ENCODE results near the gene ADGRL3. TPM values are rescaled to one million over a fixed set of nuclear protein-coding genes. Genes with fewer than 3 reads are reported as not detected.

The ADGRL3 gene
- total RNA-seq, 4 donors from 2014 or later = 6.1 to 26.0 (median 7.3) TPM

DNA sequence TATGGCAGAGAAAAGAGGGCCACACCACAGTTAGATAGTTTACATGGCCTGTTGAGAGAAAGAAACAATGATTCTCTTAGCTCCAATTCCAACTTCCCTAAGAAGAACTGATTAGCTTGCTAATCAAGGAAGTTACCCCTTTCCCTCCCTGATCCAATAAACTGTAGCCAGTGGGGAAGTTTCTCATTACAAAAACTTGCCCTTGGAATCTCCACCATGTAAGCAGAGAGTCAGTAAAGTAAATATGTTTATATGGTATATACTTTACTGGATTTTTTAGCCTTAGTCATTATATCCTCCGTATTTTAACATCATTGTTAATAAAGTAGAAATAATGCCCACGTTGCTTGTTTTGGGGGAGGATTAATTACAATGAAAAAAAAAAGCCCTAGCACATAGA, 7.7 kb upstream of the ADGRL3 start:
- Histone ChIP-seq H3K27me3 (no peaks in the 10 kb centered on the region), H3K4me1 (no peaks in the 10 kb centered on the region), H3K27ac (no peak overlapping the region), H3K9me3 (no peaks in the 10 kb centered on the region), H3K4me3 (no peak overlapping the region), H3K36me3 (no peaks in the 10 kb centered on the region)
- no peak for ATAC-seq
- 60 to 81% methylated on average over 1 to 2 of the region's 2 CpGs for WGBS, 2 donors (ENCODE audit: low coverage in 1 of 2)
- no peak for TF ChIP-seq POLR2A (IDR thresholded peaks at IDR 0.05)
- TF ChIP-seq, protein P1, sequence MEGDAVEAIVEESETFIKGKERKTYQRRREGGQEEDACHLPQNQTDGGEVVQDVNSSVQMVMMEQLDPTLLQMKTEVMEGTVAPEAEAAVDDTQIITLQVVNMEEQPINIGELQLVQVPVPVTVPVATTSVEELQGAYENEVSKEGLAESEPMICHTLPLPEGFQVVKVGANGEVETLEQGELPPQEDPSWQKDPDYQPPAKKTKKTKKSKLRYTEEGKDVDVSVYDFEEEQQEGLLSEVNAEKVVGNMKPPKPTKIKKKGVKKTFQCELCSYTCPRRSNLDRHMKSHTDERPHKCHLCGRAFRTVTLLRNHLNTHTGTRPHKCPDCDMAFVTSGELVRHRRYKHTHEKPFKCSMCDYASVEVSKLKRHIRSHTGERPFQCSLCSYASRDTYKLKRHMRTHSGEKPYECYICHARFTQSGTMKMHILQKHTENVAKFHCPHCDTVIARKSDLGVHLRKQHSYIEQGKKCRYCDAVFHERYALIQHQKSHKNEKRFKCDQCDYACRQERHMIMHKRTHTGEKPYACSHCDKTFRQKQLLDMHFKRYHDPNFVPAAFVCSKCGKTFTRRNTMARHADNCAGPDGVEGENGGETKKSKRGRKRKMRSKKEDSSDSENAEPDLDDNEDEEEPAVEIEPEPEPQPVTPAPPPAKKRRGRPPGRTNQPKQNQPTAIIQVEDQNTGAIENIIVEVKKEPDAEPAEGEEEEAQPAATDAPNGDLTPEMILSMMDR (IDR thresholded peaks at IDR 0.05) = no peak
- no peak for TF ChIP-seq EP300 (IDR thresholded peaks at IDR 0.05)
- no peak for TF ChIP-seq POLR2AphosphoS5 (IDR thresholded peaks at IDR 0.05)

DNA sequence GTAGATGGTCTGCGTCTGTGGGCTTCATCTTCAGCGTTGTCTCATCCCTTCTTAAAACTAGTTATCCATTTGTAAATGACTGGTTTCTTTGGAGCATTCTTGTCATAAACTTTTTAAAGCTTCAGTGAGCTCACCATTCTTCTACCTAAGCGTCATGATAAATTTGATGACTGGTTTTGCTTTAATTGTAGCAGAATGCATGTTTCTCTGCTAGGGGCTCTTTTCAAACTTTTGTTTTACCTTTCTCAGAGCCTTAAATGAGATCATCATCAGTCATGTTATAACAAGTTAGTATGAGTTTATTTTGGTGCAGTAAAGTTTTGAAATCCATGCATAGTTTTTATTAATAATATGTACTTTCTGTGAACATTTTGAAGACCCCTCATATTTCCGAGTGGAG, 6.3 kb upstream of the ADGRL3 start:
- Histone ChIP-seq H3K9me3 (no peaks in the 10 kb centered on the region), H3K27ac (no peak overlapping the region), H3K4me1 (no peaks in the 10 kb centered on the region), H3K36me3 (no peaks in the 10 kb centered on the region), H3K4me3 (no peak overlapping the region), H3K27me3 (no peaks in the 10 kb centered on the region)
- TF ChIP-seq POLR2AphosphoS5 (IDR thresholded peaks at IDR 0.05) (no peak), EP300 (IDR thresholded peaks at IDR 0.05) (no peak), POLR2A (IDR thresholded peaks at IDR 0.05) (no peak)
- TF ChIP-seq, protein P1 (IDR thresholded peaks at IDR 0.05) = no peak
- ATAC-seq = no peak
- WGBS, 2 donors (ENCODE audit: low coverage in 1 of 2) = 90 to 94% methylated on average over 4 of the region's 4 CpGs

DNA sequence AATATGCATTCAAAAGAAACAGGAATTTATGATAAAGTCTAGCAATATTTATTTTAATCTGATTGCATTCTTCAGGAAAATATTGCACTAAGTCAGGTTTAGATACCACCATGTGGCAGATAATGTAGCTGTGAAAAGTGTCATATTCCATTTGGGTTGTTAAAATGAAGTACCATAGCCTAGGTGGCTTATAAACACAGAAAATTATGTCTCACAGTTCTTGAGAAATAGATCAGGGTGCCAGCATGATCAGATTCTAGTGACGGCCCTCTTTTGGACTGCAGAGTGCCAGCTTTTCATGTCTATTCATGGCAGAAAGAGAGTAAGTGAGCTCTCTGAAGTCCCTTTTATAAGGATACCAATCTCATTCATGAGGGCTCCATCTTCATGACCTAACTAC, 5.6 kb upstream of the ADGRL3 start:
- no peak overlapping the region for H3K4me3 ChIP-seq
- H3K4me1 ChIP-seq = no peaks in the 10 kb centered on the region
- WGBS, 2 donors (ENCODE audit: low coverage in 1 of 2) = 80 to 100% methylated on average over 1 of the region's 1 CpG
- no peak for ATAC-seq
- H3K27me3 ChIP-seq = peaks cover 4% of the 10 kb centered on the region
- no peaks in the 10 kb centered on the region for H3K36me3 ChIP-seq
- no peak overlapping the region for H3K27ac ChIP-seq
- H3K9me3 ChIP-seq = no peaks in the 10 kb centered on the region
- TF ChIP-seq, protein P1 (IDR thresholded peaks at IDR 0.05) = no peak
- TF ChIP-seq EP300 (IDR thresholded peaks at IDR 0.05) (no peak), POLR2A (IDR thresholded peaks at IDR 0.05) (no peak), POLR2AphosphoS5 (IDR thresholded peaks at IDR 0.05) (no peak)

DNA sequence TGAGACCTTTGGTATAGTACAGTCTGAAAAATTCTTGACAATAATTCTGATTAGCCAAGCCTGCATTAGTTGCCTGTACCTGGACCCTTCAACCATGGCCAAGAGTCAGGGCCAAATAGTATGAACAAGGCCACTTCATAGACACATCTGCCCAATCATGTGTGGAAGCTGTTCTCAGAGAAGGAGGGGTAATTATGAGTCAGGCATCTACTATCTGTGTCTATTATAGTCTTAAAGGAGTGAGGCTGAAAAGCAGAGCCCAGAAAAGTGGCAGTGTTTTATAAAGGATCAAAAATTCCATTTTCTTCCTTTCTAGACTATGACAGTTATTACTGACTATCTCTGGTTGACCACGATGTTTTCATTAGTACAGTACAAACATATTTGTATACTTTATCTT, 5.0 kb upstream of the ADGRL3 start:
- no peak overlapping the region for H3K4me3 ChIP-seq
- TF ChIP-seq, protein P1 (IDR thresholded peaks at IDR 0.05) = no peak
- TF ChIP-seq EP300 (IDR thresholded peaks at IDR 0.05) = no peak
- no peak for TF ChIP-seq POLR2AphosphoS5 (IDR thresholded peaks at IDR 0.05)
- TF ChIP-seq POLR2A (IDR thresholded peaks at IDR 0.05) = no peak
- peaks cover 9% of the 10 kb centered on the region for H3K27me3 ChIP-seq
- peaks cover 0 to 5% (median 1%) of the 10 kb centered on the region in 3 donors for H3K4me1 ChIP-seq
- no peak overlapping the region for H3K27ac ChIP-seq
- 65 to 100% methylated on average over 1 of the region's 1 CpG for WGBS, 2 donors (ENCODE audit: low coverage in 1 of 2)
- no peak for ATAC-seq
- H3K9me3 ChIP-seq = no peaks in the 10 kb centered on the region
- no peaks in the 10 kb centered on the region for H3K36me3 ChIP-seq

DNA sequence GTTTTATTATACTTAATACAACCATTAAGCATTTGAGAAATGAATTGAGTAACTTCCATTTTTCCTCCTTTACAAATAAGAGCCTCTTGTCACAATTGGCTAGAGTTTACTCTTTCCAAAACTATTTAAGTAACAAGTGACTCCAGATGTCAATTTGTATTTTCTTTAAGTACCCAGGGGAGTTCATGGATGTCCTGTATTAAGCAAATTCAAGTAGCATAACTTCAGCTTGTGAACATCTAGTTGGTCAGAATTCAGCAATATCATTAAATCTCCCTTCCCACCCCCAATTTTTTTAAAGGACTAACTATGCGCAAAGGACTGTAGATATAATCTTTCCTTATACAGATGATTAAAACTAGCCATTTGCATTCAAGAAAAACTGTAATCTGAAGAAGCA, 1.4 kb upstream of the ADGRL3 start:
- WGBS, 2 donors (ENCODE audit: low coverage in 1 of 2) = 88 to 100% methylated on average over 1 of the region's 1 CpG
- TF ChIP-seq, protein P1 (IDR thresholded peaks at IDR 0.05) = no peak
- TF ChIP-seq POLR2AphosphoS5 (IDR thresholded peaks at IDR 0.05) (no peak), EP300 (IDR thresholded peaks at IDR 0.05) (no peak), POLR2A (IDR thresholded peaks at IDR 0.05) (no peak)
- H3K27me3 ChIP-seq = peaks cover 43% of the 10 kb centered on the region
- ATAC-seq = no peak
- H3K4me3 ChIP-seq = no peak overlapping the region
- no peak overlapping the region for H3K27ac ChIP-seq
- no peaks in the 10 kb centered on the region for H3K9me3 ChIP-seq
- H3K4me1 ChIP-seq = peaks cover 0 to 35% (median 12%) of the 10 kb centered on the region in 3 donors
- H3K36me3 ChIP-seq = no peaks in the 10 kb centered on the region
